H1 (cell line): ENCODE data around the gene ZNF81.
"Not testable (repeated sequence)": the region's sequence is repeated elsewhere in the genome, so short reads cannot be mapped to it uniquely, and the experiment has no call there.

Experiments
- CHD2 ChIP-seq: IDR thresholded peaks from 2 replicates; pipeline ENCODE4 v1.6.1; 2012; ENCODE audit warnings: low read length, improper control_type of control experiment
- CTCF ChIP-seq, 3 experiments: IDR thresholded peaks; 1 replicate in 2 of 3; 2 replicates in 1 of 3; pipeline versions ENCODE4 v1.5.1 to v1.6.1; 2011; ENCODE audit warnings: low read length in 3 of 3, mild to moderate bottlenecking in 3 of 3, inconsistent platforms in 2 of 3, low read depth in 1 of 3, moderate library complexity in 1 of 3; ENCODE audit not compliant: insufficient read depth in 1 of 3; ENCODE audit errors: control extremely low read depth in 1 of 3
- EP300 ChIP-seq, 2 experiments: IDR thresholded peaks; 1 replicate in 1 of 2; 2 replicates in 1 of 2; pipeline ENCODE4 v1.6.1; 2011 to 2012; ENCODE audit warnings: low read depth in 2 of 2, low read length in 2 of 2, mild to moderate bottlenecking in 2 of 2, borderline replicate concordance in 1 of 2, inconsistent platforms in 1 of 2, moderate library complexity in 1 of 2
- EZH2 ChIP-seq: fragments of 200-600 bp; sonication (generic); IDR thresholded peaks from 2 replicates; pipeline ENCODE4 v1.7.1; 2012; ENCODE audit warnings: low read depth, mild to moderate bottlenecking, moderate library complexity, low read length, inconsistent platforms; ENCODE audit not compliant: severe bottlenecking
- HDAC2 ChIP-seq, 2 experiments: fragments of 300-600 bp in 1 of 2; sonication (generic) in 1 of 2; IDR thresholded peaks; 2 replicates each; pipeline ENCODE4 v1.6.1; 2011 to 2012; ENCODE audit warnings: low read depth in 2 of 2, low read length in 2 of 2, mild to moderate bottlenecking in 2 of 2, moderate library complexity in 2 of 2, borderline replicate concordance in 1 of 2, inconsistent platforms in 1 of 2
- POLR2A ChIP-seq, 2 experiments: IDR thresholded peaks; 1 replicate in 1 of 2; 2 replicates in 1 of 2; pipeline ENCODE4 v1.6.1; 2011; ENCODE audit warnings: low read depth in 2 of 2, low read length in 2 of 2, mild to moderate bottlenecking in 2 of 2; ENCODE audit errors: control extremely low read depth in 1 of 2
- POLR2AphosphoS5 ChIP-seq: IDR thresholded peaks from 2 replicates; pipeline ENCODE4 v1.6.1; 2011; ENCODE audit warnings: low read depth, low read length
- RAD21 ChIP-seq, 2 experiments: IDR thresholded peaks in 1 of 2; conservative IDR thresholded peaks in 1 of 2; 2 replicates each; pipeline ENCODE4 v1.6.1; 2011; ENCODE audit warnings: low read depth in 2 of 2, low read length in 2 of 2, improper control_type of control experiment in 1 of 2, inconsistent platforms in 1 of 2, mild to moderate bottlenecking in 1 of 2, moderate library complexity in 1 of 2
- RBBP5 ChIP-seq: IDR thresholded peaks from 2 replicates; pipeline ENCODE4 v1.7.1; 2012; ENCODE audit warnings: low read depth, mild to moderate bottlenecking, inconsistent platforms, low read length, moderate library complexity, borderline replicate concordance
- RFX5 ChIP-seq: IDR thresholded peaks from 2 replicates; pipeline ENCODE4 v1.6.1; 2011; ENCODE audit warnings: low read depth, low read length, improper control_type of control experiment, borderline replicate concordance
- SIN3A ChIP-seq, 2 experiments: IDR thresholded peaks in 1 of 2; conservative IDR thresholded peaks in 1 of 2; 2 replicates each; pipeline ENCODE4 v1.6.1; 2011 to 2012; ENCODE audit warnings: low read length in 2 of 2, improper control_type of control experiment in 1 of 2, low read depth in 1 of 2, mild to moderate bottlenecking in 1 of 2

- not testable (repeated sequence) for TF ChIP-seq POLR2A (IDR thresholded peaks at IDR 0.05; ENCODE audit: control extremely low read depth in 1 of 2, low read depth in 2 of 2, low read length in 2 of 2); CHD2; EZH2; CTCF (IDR thresholded peaks at IDR 0.05; ENCODE audit: control extremely low read depth in 1 of 3, insufficient read depth in 1 of 3, low read depth in 1 of 3, low read length in 3 of 3); HDAC2 (IDR thresholded peaks at IDR 0.05; ENCODE audit: borderline replicate concordance in 1 of 2, low read depth in 2 of 2, low read length in 2 of 2); EP300 (IDR thresholded peaks at IDR 0.05; ENCODE audit: borderline replicate concordance in 1 of 2, low read depth in 2 of 2, low read length in 2 of 2); RFX5; RBBP5; SIN3A (conservative IDR thresholded peaks at IDR 0.05 in 1 of 2, IDR thresholded peaks at IDR 0.05 in 1 of 2; ENCODE audit: low read depth in 1 of 2, low read length in 2 of 2); RAD21 (IDR thresholded peaks at IDR 0.05 in 1 of 2, conservative IDR thresholded peaks at IDR 0.05 in 1 of 2; ENCODE audit: low read depth in 2 of 2, low read length in 2 of 2); POLR2AphosphoS5
These were observed 33.6 kb upstream of the ZNF81 start for GRCh38 chrX:47803103-47803502.
